M059J (cell line): ENCODE data around the gene TFF2. TPM values are rescaled to one million over a fixed set of nuclear protein-coding genes. Genes with fewer than 3 reads are reported as not detected.

Experiments
- DNase-seq: peaks from one replicate; pipeline ENCODE4 v3.0.0-alpha.2; 2012; ENCODE audit warnings: low read depth
- total RNA-seq: library from RNA; depleted of rRNA; stranded (reverse); fragments of >200 nt; shearing (Covaris generic); gene quantifications from 2 replicates; pipeline ENCODE4 v1.2.3, GENCODE V29; 2014; rRNA removed

TFF2 gene
- total RNA-seq, 1 experiment from 2014 or later = 0.30 TPM

DNA sequence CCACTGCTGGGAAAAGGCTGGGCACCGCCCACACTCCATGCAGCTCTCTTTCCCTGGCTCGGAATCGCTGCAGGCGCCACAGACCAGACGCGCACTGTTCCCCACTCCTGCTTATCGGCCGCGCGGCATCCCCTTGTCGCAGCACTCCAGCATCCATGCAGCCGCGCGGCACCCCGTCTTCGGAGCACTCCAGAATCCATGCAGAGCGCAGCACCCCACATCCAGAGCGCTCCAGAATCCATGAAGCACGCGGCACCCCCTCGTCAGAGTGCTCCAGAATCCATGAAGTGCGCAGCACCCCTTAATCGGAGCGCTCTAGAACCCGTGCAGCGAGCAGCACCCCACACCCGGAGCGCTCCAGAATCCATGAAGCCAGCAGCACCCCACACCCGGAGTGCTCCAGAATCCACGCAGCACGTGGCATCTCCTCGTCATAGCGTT is 45.1 kb downstream of the TFF2 start:
- DNase-seq = no peak

DNA sequence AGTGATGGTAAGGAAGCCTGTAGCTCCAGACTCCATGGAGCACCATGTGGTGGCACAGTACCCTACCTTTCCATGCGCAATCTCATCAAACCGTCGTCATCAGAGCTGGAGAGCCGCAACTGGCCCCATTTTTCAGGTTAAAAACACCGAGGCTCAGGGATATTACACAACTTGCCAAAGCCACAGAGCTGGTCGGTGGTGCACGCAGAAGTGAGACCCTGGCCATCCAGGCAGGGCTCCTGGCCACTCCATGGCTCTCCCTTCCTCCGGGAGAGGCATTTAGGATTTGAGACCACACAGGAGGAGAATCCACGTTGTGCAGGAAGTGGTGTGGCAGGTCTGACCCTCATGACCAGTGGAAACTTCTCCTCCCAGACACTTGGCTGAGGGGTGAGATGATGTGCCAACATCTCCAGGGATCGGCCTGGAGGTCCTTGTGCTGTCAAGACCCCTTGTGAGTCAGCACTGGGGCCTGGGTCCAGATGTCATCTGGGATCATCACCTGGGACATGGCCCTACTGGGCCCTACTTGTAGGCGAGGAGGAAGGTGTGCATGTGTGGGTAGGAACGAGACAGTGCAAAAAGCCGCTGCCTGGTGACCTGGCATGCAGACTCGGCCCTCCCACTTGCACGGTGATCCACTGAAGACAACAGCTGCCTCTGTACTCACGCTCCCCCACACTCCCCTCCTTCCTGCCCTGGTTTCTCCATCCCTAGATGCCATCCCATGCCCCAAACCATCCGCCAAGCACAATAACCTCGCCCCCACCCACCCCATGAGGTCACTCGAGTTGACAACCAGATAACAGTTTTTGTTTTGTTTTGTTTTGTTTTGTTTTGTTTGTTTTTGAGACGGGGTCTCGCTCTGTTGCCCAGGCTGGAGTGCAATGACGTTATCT is 46.0 kb downstream of the TFF2 start:
- no peak for DNase-seq

DNA sequence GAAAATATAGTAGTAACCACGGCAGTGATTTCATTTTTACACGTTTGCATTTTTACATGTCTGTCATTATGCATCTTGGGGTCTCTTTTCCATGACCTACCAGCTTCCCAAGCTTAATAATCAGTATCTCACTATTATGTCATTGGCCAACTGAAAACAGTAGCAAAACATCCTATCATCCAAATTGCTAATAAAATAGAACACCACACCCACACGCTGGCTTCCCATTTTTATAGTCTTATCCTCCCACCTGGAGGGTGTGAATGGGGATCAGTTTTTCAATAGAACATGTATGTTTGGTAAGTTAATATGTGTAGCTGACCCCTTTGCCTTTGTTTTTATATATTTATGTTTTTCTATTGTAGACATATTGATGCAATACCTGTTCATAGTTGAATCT is 47.4 kb downstream of the TFF2 start:
- no peak for DNase-seq

DNA sequence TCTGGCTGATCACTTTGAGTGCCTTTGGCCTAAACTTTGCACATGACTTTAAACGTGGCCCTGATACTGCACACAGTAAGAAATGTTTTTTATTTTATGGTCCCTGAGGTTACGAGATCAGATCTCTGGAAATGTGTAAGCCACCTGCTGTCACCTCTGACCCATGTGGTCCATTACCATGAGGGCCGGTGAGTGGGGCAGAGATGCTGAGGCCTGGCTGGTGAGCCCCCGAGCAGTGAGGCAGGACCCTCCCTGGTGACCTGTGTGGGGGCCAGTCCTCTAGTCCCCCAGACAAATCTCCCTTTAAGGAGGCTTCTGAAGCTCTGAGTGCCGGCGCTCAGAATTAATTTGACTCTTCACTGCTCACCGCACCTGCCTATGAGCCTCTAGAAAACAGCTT is 48.0 kb downstream of the TFF2 start:
- no peak for DNase-seq

DNA sequence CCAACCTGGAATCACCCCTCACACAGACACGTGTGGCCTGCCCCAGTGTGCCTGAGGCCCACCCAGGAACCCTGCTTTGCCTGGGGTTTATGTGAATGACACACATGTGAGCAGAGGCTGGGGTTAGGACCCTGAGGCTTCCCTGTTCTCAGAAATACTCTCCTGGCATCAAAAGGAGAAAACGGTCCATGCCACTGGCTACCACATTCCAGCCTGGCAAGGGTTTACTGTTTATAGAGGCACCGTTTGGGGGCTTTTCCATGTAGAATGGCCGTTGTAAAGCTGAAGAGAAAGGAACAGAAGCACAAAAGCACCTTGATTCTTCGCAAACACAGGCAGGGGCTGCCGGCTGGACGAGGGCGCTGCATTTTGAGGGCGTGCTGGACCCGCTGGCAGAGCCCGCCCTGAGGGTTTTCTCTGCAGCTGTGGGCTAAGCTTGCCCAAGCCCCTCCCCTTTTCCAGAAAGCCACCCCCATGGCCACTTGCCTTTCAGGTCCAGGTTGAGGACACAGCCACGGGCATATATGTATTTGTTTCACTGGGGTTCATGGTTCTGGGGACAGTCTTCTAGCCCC is 48.6 kb downstream of the TFF2 start:
- no peak for DNase-seq

DNA sequence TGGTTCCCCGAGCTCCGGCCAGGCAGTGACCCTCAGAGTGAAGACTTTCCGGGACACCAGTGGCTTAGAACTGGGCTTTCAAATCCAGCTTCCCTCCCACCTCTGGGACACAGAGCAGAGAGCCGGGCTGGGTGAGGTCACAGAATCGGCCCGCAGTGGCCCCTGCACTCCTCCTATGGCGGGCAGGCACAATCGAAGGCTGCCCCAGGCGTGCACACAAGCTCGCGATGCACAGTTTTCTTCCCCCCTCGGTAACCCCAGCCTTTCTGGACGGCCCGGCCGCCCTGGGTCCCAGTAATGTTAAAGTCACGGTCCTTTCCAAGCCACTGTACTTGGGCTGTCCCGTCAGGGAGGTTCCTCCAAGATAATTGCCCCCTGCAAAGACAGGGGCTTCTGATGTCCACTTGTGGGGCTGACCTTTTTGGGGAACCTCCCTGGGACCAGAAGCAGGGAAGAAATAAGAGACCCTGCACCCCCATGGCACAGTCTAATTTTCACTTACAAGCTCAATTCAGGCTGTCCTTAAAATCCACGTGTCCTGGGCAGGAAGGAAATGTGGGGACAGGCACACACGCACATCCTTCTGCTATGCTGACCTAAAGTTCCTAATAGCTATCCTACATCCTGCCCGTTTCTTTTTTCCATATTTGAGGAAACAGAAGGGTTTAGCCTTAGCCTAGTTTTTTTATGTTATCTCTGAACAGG is 49.3 kb downstream of the TFF2 start:
- DNase-seq = no peak

- DNase-seq = no peak
Measured at GRCh38 chr21:42300956-42301355, 49.8 kb downstream of the TFF2 start.

GRCh38 chr21:42300045-42300583 is 50.7 kb downstream of the TFF2 start:
- no peak for DNase-seq

DNA sequence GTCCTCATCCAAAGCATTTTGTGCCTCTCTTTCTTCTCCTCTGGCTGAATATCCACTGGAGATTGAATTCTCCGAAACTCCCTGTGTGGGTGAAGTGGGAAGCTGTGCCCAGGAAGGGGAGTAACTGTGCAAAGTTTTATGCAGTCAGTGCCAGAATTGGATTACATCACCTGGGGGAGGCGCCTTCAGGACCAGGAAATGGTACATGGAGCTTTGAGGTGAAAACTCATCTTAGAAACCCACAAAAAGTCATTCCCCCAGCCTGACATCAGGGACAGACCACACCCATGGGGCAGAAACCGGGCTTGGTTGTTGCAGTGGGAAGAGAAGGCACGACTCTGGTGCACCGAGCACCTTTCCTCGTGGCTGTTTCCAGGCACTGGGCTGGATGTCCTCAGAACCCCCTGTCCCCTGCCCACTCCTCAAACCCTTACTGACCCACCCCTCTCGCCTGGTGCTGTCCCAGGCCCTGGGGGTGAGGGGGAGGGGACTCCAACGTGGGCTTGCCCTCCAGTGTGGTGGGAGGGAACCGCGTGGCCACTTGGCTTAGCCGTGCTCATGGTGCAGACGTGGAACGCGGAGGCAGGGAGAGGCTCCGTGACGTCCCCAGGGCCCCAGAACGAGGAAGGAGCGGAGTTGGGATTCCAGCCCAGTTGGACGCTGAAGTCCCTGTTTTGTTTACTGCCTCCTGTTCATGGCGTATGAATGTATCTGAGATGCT is 51.3 kb downstream of the TFF2 start:
- no peak for DNase-seq

- DNase-seq = no peak
Measured at GRCh38 chr21:42298657-42299056, 52.1 kb downstream of the TFF2 start.

DNA sequence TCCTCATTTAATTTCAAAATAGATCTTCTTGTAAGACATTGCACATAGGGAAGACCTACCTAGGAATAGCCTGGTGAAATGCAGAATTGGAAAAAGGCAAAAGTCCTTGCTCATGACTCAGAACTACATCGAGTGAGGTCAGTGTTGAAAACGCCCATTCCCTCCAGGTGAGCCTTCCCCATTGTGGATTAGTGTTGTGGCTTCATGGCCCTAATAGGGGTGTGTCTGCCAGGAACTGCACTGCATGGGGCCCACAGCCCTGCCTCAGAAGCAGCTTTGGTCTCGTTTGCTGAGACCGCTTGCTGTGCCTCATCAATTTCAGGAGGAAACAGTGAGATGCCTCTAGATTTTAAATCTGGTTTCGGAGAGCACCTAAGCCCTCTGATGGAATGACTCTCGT is 52.6 kb downstream of the TFF2 start:
- no peak for DNase-seq

DNA sequence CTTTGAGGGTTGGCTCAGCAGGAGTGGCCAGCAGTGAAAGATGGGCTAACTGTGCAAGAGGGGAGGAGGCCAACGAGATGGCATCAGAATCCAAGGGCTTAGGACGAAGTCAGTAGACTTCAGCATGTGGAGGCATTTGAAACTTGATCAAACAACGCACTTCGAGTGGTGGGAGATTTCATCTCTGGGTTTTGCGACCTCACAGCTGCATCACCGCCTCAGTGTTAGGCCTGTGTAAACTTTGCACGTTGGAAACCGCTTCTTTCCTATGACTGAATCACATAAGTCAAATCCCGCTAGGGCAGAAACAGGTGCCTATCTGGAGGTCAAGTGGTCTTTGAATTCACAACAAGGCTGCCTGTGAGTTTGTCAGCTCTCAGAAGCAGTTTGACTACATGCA is 53.4 kb downstream of the TFF2 start:
- DNase-seq = no peak

DNA sequence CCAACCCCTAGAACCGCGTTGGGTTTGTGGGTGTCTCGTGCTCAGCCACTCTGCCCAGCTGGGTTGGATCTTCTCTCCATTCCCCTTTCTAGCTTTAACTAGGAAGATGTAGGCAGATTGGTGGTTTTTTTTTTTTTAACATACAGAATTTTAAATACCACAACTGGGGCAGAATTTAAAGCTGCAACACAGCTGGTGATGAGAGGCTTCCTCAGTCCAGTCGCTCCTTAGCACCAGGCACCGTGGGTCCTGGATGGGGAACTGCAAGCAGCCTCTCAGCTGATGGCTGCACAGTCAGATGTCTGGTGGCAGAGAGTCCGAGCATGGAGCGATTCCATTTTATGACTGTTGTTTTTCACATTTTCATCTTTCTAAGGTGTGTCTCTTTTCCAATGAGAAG is 54.3 kb downstream of the TFF2 start:
- no peak for DNase-seq

Other genes starting within 250 kb of the TFF2 start
- gene ABCG1, start 131.9 kb downstream of the TFF2 start, total RNA-seq = not detected in 2 replicates
- gene TFF3, start 35.6 kb downstream of the TFF2 start, total RNA-seq = 0.52 TPM in 1 of 2 replicates, not detected in the other
- gene TFF1, start 15.5 kb upstream of the TFF2 start, total RNA-seq = not detected in 2 replicates
- gene TMPRSS3, start 45.1 kb upstream of the TFF2 start, total RNA-seq = 0.27 TPM in 1 of 2 replicates, not detected in the other
- not detected in 2 replicates for gene UBASH3A, start 52.9 kb upstream of the TFF2 start, total RNA-seq
- gene RSPH1, start 145.2 kb upstream of the TFF2 start, total RNA-seq = not detected in 2 replicates
- 1.3 and 1.7 TPM in 2 replicates for gene SLC37A1, start 162.9 kb upstream of the TFF2 start, total RNA-seq